Neutrophil (primary cell): ENCODE data around the gene C9orf57.

Source experiments
- H3K27ac ChIP-seq: fragments of 200-600 bp; sonication (generic); 2 replicates; pipeline ENCODE4 v1.5.1; 2016; ENCODE audit warnings: mild to moderate bottlenecking, moderate library complexity
- H3K27me3 ChIP-seq: fragments of 200-600 bp; sonication (generic); 2 replicates; pipeline ENCODE4 v1.6.0; 2016; ENCODE audit warnings: mild to moderate bottlenecking
- H3K36me3 ChIP-seq: fragments of 200-600 bp; sonication (generic); 2 replicates; pipeline ENCODE4 v1.5.1; 2017
- H3K4me1 ChIP-seq, 2 experiments: fragments of 200-600 bp in 1 of 2; sonication (generic) in 1 of 2; 1 replicate in 1 of 2; 2 replicates in 1 of 2; pipeline versions ENCODE4 v1.5.1 to v1.6.1; 2013 to 2016; ENCODE audit warnings: low read depth in 1 of 2, low read length in 1 of 2, mild to moderate bottlenecking in 1 of 2, moderate library complexity in 1 of 2; ENCODE audit not compliant: control insufficient read depth in 1 of 2, insufficient read depth in 1 of 2
- H3K4me3 ChIP-seq, 2 experiments: fragments of 200-600 bp in 1 of 2; sonication (generic) in 1 of 2; 1 replicate in 1 of 2; 2 replicates in 1 of 2; pipeline ENCODE4 v1.5.1; 2013 to 2016; ENCODE audit warnings: low read depth in 1 of 2, low read length in 1 of 2, mild to moderate bottlenecking in 1 of 2, moderate library complexity in 1 of 2
- H3K9me3 ChIP-seq: fragments of 200-600 bp; sonication (generic); 2 replicates; pipeline ENCODE4 v1.5.1; 2016
- TF ChIP-seq, protein P1 (sequence below): fragments of 200-600 bp; sonication (generic); IDR thresholded peaks from 2 replicates; pipeline ENCODE4 v1.5.1; 2016; ENCODE audit warnings: antibody characterized with exemption

The C9orf57 gene

DNA sequence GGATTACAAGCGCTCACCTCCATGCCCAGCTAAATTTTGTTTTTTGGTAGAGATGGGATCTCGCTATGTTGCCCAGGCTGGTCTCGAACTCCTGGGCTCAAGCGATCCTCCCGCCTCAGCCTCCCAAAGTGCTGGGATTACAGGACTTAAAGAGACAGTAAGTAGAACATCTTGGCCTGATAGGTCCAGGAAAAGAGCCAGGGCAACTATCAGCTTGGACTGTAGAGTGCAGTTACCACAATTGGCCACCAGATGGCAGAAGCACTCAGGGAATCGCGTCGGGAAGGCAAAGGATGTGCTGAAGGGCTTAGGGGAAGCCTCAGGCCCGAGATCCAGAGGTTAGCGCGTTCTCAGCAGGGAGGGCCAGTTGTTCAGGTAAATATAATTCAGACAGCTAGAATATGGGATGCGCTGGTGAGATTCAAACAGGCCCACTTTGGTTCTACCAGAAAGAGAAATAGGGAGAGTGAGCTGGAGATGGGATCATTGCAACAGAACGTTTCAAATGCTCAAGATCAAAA lies 21.5 kb downstream of the C9orf57 start:
- H3K9me3 ChIP-seq: no peaks in the 10 kb centered on the region
- H3K36me3 ChIP-seq: no peaks in the 10 kb centered on the region
- peaks cover 3 to 20% of the 10 kb centered on the region in 2 experiments for H3K4me1 ChIP-seq
- TF ChIP-seq, protein P1, sequence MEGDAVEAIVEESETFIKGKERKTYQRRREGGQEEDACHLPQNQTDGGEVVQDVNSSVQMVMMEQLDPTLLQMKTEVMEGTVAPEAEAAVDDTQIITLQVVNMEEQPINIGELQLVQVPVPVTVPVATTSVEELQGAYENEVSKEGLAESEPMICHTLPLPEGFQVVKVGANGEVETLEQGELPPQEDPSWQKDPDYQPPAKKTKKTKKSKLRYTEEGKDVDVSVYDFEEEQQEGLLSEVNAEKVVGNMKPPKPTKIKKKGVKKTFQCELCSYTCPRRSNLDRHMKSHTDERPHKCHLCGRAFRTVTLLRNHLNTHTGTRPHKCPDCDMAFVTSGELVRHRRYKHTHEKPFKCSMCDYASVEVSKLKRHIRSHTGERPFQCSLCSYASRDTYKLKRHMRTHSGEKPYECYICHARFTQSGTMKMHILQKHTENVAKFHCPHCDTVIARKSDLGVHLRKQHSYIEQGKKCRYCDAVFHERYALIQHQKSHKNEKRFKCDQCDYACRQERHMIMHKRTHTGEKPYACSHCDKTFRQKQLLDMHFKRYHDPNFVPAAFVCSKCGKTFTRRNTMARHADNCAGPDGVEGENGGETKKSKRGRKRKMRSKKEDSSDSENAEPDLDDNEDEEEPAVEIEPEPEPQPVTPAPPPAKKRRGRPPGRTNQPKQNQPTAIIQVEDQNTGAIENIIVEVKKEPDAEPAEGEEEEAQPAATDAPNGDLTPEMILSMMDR: peak; percentile 93
- no peak overlapping the region for H3K4me3 ChIP-seq
- no peak overlapping the region for H3K27ac ChIP-seq
- H3K27me3 ChIP-seq: no peaks in the 10 kb centered on the region

DNA sequence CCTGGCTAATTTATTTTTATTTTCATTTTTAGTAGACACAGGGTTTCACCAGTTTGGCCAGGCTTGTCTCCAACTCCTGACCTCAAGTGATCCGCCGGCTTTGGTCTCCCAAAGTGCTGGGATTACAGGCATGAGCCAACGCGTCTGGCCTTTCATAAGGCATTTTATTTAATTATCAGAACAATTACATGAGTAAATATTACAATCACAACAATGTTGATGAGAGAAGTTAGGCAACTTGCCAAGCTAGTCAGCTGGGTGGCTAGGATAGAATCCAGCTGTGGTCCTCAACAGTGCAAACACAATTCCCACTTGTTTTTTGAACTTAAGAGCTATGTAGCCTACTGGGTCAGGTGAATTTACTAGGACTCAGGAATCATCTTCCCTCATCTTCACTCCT lies 22.0 kb downstream of the C9orf57 start:
- TF ChIP-seq, protein P1: no peak
- Histone ChIP-seq H3K4me3 (no peak overlapping the region), H3K4me1 (peaks cover 3 to 17% of the 10 kb centered on the region in 2 experiments), H3K36me3 (no peaks in the 10 kb centered on the region), H3K27ac (no peak overlapping the region), H3K27me3 (no peaks in the 10 kb centered on the region), H3K9me3 (no peaks in the 10 kb centered on the region)

DNA sequence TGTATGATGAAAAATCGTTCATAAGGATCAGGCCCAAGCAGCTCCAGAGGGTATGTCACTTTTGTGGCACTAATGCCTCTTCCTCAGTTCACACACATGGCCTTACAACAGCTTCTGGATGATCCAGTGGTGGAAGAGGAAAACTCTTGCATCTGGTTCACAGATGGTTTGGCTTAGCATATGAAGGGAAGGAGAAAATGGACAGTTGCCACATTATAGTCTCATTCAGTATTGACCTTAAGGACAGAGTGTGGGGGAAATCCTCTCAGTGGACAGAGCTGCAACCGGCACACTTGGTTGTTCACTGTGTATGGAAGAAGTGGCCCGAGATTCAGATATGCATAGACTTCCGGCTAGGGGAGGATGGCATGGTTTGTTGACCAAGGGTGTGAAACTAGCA lies 22.8 kb downstream of the C9orf57 start:
- no peak overlapping the region for H3K27ac ChIP-seq
- H3K4me1 ChIP-seq: peaks cover 0 to 10% of the 10 kb centered on the region in 2 experiments
- no peak overlapping the region for H3K4me3 ChIP-seq
- H3K27me3 ChIP-seq: no peaks in the 10 kb centered on the region
- no peaks in the 10 kb centered on the region for H3K9me3 ChIP-seq
- TF ChIP-seq, protein P1: no peak
- no peaks in the 10 kb centered on the region for H3K36me3 ChIP-seq

DNA sequence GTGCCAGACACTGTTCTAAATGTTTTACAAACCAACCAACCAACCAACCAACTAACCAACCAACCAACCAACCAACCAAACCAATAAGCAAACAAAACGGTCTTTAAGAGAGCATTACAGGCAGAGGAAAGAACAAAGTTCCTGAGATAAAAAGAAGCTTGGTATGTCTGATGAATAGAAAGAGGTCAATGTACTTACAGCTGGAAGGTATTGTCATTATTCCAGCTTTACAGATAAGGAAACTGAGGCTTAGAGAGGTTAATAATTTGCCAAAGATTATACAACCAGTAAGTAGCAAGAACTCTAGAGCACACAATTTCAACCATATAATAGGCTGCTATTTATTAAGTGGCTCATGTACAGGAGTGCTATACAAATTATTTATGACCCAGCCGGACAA lies 29.6 kb downstream of the C9orf57 start:
- H3K36me3 ChIP-seq: no peaks in the 10 kb centered on the region
- no peaks in the 10 kb centered on the region for H3K4me1 ChIP-seq
- no peaks in the 10 kb centered on the region for H3K9me3 ChIP-seq
- H3K27me3 ChIP-seq: no peaks in the 10 kb centered on the region
- H3K4me3 ChIP-seq: no peak overlapping the region
- TF ChIP-seq, protein P1: no peak
- H3K27ac ChIP-seq: no peak overlapping the region

DNA sequence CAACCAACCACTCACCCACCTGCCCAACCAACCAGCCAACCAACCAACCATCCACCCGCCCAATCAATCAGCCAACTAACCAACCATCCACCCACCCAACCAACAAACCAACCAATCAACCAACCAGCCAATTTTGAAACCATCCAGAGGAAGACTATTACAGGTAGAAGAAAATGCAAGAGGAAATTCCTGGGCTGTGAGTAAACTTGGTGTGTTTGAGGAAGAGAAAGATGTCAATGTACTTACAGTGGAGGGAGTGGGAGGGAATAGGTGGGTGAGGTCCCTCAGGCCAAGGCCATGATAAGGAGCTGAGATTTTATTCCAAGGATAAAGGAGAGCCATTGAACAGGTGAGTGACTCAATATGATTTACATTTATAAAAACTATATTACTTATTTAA lies 30.4 kb downstream of the C9orf57 start:
- Histone ChIP-seq H3K36me3 (no peaks in the 10 kb centered on the region), H3K27me3 (no peaks in the 10 kb centered on the region), H3K4me1 (no peaks in the 10 kb centered on the region), H3K27ac (no peak overlapping the region), H3K4me3 (no peak overlapping the region), H3K9me3 (no peaks in the 10 kb centered on the region)
- TF ChIP-seq, protein P1: no peak

DNA sequence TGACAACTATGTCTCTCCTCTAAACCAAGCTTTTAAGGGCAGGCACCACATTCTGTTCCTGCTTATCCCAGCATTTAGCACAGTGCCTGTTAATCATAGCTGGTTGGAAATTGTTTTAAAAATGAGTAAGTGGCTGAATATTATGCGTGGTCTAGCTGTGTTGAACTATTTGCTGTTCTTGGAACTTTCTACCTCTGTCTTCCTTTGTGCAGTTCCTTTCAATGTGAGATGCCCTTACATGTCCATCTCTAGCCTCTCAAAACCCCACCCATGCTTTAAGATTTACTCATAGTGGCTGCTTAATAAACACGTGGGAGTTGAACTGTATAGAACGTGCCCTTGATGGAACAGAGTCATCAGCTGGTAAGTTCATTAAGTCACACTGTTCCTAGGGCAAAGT lies 34.5 kb downstream of the C9orf57 start:
- Histone ChIP-seq H3K4me1 (no peaks in the 10 kb centered on the region), H3K27ac (no peak overlapping the region)
- TF ChIP-seq, protein P1: no peak

More for the DNA sequence above, 34.5 kb downstream of the C9orf57 start:
- no peak overlapping the region for H3K4me3 ChIP-seq
- H3K9me3 ChIP-seq: no peaks in the 10 kb centered on the region
- no peaks in the 10 kb centered on the region for H3K27me3 ChIP-seq
- no peaks in the 10 kb centered on the region for H3K36me3 ChIP-seq
